COLO829 (cell line): ENCODE data around the gene DDT.
"Not testable (repeated sequence)": the region's sequence is repeated elsewhere in the genome, so short reads cannot be mapped to it uniquely, and the experiment has no call there.

Source experiments
- DNase-seq: peaks from one replicate; pipeline ENCODE4 v3.0.0; 2012; ENCODE audit warnings: low spot score

Gene DDT

DNA sequence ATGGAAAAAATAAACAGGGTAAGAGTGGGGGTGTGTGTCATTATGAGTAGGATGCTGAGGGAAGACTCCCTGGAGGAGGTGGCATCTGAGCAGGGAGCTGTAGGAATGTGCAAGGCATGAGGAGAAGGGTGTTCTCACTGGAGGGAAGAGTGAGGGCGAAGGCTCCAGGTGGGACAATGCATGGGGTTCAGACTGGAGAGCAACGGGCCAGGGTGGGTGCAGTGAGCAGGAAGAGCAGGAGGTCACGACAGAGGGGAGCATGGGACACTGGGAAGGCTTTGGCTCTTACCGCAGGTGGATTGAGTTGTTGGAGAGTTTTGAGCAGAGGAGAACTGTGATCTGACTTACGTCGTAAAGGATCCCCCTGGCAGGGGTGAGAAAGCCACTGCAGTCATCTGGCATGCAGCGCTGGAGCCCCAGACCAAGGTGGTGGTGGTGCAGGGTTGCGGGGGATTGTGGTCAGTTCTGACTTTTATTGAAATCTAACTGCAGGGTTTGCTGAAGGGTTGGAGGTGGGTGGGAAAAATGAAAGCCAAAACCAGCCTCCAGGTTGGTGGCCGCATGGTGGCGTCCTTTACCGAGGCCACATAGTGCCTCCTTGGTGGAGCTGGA, 21.3 kb downstream of the DDT start:
- DNase-seq, result not testable (repeated sequence)

GRCh38 chr22:23951383-23951782, 22.9 kb downstream of the DDT start:
- DNase-seq, result not testable (repeated sequence)

- DNase-seq, result not testable (repeated sequence)
Measured at GRCh38 chr22:23949764-23950163, 24.5 kb downstream of the DDT start.

- DNase-seq, result not testable (repeated sequence)
Measured at GRCh38 chr22:23947391-23947790, 26.9 kb downstream of the DDT start.

DNA sequence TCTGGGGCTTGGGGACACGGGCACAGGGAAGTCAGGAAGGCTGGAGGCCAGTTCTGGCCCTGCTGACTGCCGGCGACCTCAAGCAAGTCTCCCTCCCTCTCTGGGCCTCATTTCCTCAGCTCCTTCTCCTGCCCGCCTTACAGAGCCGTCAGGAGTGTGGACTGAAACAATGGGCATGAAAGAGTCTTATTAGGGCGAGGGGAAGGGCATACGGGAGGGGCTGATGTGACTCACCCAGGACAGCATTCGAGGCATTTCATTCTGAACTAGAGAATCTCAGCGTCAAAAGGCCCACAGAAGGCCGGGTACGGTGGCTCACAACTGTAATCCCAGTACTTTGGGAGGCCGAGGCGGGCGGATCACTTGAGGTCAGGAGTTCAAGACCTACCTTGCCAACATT, 34.1 kb downstream of the DDT start:
- not testable (repeated sequence) for DNase-seq

DNA sequence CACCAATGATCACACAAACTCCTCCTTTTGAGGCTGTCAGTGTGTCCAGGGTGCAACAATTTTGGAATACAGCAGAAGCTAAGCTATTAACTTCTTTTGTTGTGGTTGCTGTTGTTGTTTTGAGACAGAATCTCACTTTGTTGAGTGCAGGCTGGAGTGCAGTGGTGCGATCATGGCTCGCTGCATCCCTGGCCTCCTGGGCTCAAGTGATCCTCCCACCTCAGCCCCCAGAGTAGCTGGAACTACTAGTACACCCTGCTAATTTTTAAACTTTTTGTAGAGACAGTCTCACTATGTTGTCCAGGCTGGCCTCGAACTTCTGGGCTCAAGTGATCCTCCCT, 35.3 kb downstream of the DDT start:
- DNase-seq, result no peak

DNA sequence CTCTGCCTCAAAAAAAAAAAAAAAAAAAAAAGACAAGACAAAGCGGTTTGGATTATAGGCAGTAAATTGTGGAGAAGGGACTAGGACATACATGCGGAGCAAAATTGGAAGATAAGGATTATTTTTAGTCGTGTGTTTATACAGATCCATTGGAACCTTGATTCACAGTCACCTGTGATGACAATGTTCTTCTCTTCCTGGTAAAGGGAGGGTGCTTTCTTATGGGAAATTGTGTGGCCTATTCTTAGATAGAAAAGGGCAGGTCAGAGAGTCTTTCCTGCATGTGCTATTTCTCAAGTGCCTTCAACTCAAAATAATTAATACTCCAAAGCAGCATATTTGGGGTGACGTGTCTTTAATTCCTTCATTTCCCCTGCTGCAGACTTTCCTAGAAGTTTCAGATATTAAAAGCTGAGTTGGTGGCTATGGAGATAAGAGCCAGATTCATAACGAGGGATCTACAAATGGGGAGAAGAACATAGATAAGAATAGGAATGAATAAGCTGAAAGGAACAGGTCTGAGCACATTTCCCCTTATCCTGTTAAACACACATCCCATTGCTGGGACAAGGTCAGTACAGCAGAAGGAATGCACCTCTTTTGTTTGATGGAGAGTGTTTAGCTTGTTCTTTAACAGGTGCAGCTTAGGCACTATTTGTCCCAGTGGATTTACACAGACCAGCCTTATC, 35.8 kb downstream of the DDT start:
- DNase-seq, result no peak

DNA sequence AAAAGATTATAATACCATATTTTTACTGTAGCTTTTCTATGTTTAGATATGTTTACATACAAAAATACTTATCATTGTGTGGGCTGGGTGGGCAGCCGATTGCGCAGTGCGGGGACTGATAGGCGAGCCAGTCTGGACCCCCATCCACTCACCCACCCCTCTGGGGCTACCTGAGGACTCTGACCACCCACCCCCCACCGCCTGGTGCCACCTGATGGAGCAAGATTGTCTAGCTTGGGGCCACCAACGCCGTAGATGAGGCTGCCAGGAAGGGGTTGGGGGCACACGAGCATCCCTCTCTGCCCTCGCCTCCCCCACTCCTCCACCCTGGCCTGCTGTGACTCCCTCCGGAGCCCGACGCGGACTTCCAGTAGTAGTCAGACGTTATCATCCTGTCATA, 47.7 kb downstream of the DDT start:
- no peak for DNase-seq

DNA sequence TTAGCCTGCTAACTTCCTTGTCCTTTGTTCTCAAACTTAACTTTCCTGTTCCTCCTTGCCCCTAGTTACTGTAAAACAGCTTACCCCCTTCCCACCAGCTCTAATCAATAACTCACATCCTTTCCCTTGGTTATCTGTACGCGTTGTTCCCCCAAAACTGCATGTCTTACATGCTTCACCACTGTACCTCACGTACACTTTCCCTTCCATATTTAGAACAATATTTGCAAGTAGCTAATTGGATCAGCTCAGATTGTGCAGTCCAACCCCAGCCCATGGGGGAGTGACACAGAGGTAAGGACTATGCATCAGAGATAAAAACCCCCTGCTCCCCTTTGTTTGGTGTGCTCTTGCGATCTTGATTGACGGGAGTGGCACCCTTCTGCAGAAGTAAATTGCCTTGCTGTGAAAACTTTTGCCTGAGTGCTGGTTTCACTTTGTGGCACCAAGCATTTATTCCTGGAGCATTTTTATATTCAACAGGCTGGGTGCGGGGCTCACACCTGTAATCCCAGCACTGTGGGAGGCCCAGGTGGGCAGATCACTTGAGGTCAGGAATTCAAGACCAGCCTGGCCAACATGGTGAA, 49.1 kb downstream of the DDT start:
- no peak for DNase-seq

DNA sequence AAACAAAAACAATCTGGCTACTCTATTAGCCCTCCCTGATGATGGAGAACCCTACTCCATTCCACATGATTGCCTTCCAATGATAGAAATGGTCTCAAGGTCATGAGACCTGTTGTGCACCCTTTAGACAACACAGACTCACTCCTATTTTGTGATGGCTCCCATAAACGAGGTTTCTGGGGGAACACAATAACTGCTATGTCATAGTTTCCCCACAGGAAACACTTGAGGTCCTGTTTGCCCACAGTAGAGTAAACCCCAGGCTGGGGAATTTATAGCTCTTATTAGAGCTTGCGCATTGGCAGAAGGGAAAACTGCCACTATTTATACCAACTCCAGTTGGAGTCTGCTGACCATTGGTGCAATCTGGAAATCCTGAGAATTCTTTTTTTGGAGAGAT, 51.3 kb downstream of the DDT start:
- DNase-seq, result no peak

GRCh38 chr22:23921586-23922201, 52.5 kb downstream of the DDT start:
- DNase-seq, result not testable (repeated sequence)
